Osteoblast (primary cell): ENCODE results near the gene NOS1AP. TPM values are rescaled to one million over a fixed set of nuclear protein-coding genes. Genes with fewer than 3 reads are reported as not detected.
"Not testable (repeated sequence)": the region's sequence is repeated elsewhere in the genome, so short reads cannot be mapped to it uniquely, and the experiment has no call there.

Experiments
- DNase-seq: peaks from one replicate; pipeline ENCODE4 v3.0.0; 2011; ENCODE audit warnings: low spot score, mixed read lengths; ENCODE audit not compliant: insufficient read length; ENCODE audit errors: missing footprints
- H2AFZ ChIP-seq: 2 replicates; pipeline ENCODE4 v1.6.0; 2011; ENCODE audit warnings: mild to moderate bottlenecking, low read length
- H3K27ac ChIP-seq: 2 replicates; pipeline ENCODE4 v1.5.1; 2011; ENCODE audit warnings: mild to moderate bottlenecking, low read depth, low read length, moderate library complexity
- H3K27me3 ChIP-seq: 2 replicates; pipeline ENCODE4 v1.6.0; 2012; ENCODE audit warnings: mild to moderate bottlenecking, control low read depth, inconsistent platforms, low read length, moderate library complexity; ENCODE audit not compliant: insufficient read depth
- H3K36me3 ChIP-seq: 2 replicates; pipeline ENCODE4 v1.5.1; 2011; ENCODE audit warnings: mild to moderate bottlenecking, low read length, control low read depth, moderate library complexity; ENCODE audit not compliant: insufficient read depth
- H3K4me1 ChIP-seq: 2 replicates; pipeline ENCODE4 v1.5.1; 2011; ENCODE audit warnings: mild to moderate bottlenecking, low read length, control low read depth, moderate library complexity; ENCODE audit not compliant: insufficient read depth
- H3K4me2 ChIP-seq: 2 replicates; pipeline ENCODE4 v1.6.0; 2011; ENCODE audit warnings: mild to moderate bottlenecking, low read length; ENCODE audit not compliant: insufficient read depth
- H3K4me3 ChIP-seq: fragments of 200-600 bp; sonication (generic); 3 replicates; pipeline ENCODE4 v1.5.1; 2012; ENCODE audit warnings: mild to moderate bottlenecking, low read length, inconsistent platforms; ENCODE audit not compliant: insufficient read depth
- H3K79me2 ChIP-seq: 2 replicates; pipeline ENCODE4 v1.6.0; 2012; ENCODE audit warnings: mild to moderate bottlenecking, low read length, control low read depth, inconsistent platforms; ENCODE audit not compliant: insufficient read depth
- H3K9me3 ChIP-seq: 2 replicates; pipeline ENCODE4 v1.5.1; 2011; ENCODE audit warnings: low read depth, low read length, control low read depth
- H4K20me1 ChIP-seq: 2 replicates; pipeline ENCODE4 v1.6.0; 2012; ENCODE audit warnings: mild to moderate bottlenecking, low read length, control low read depth; ENCODE audit not compliant: insufficient read depth
- CTCF ChIP-seq: IDR thresholded peaks from 2 replicates; pipeline ENCODE4 v1.5.1; 2011; ENCODE audit warnings: mild to moderate bottlenecking, low read depth, low read length, moderate library complexity; ENCODE audit errors: extremely low read depth
- total RNA-seq: library from RNA; depleted of rRNA; stranded (reverse); fragments of >200 nt; gene quantifications from 2 replicates; pipeline ENCODE4 v1.2.3, GENCODE V29; 2012

The NOS1AP gene
- total RNA-seq, 1 donor = not detected

GRCh38 chr1:162040657-162041056 lies 28.8 kb upstream of the NOS1AP start:
- Histone ChIP-seq H3K4me3 (no peak overlapping the region), H3K4me2 (no peak overlapping the region), H3K27ac (no peak overlapping the region), H2AFZ (no peak overlapping the region), H3K36me3 (no peaks in the 10 kb centered on the region), H4K20me1 (no peaks in the 10 kb centered on the region), H3K79me2 (no peaks in the 10 kb centered on the region), H3K9me3 (no peaks in the 10 kb centered on the region), H3K4me1 (no peaks in the 10 kb centered on the region), H3K27me3 (no peaks in the 10 kb centered on the region)
- DNase-seq = no peak
- peak; percentile 71 for TF ChIP-seq CTCF

GRCh38 chr1:162042361-162042760 lies 27.1 kb upstream of the NOS1AP start:
- Histone ChIP-seq H3K4me2 (no peak overlapping the region), H3K27ac (no peak overlapping the region), H3K79me2 (no peaks in the 10 kb centered on the region), H3K4me3 (no peak overlapping the region), H3K4me1 (no peaks in the 10 kb centered on the region), H2AFZ (no peak overlapping the region), H3K36me3 (no peaks in the 10 kb centered on the region), H3K9me3 (no peaks in the 10 kb centered on the region), H3K27me3 (no peaks in the 10 kb centered on the region), H4K20me1 (no peaks in the 10 kb centered on the region)
- no peak for TF ChIP-seq CTCF
- DNase-seq = no peak

- no peak for TF ChIP-seq CTCF
- Histone ChIP-seq H3K36me3 (no peaks in the 10 kb centered on the region), H3K4me1 (no peaks in the 10 kb centered on the region), H2AFZ (no peak overlapping the region), H3K27ac (no peak overlapping the region), H3K79me2 (no peaks in the 10 kb centered on the region), H3K27me3 (peaks cover 8% of the 10 kb centered on the region), H3K4me2 (no peak overlapping the region), H3K4me3 (no peak overlapping the region), H4K20me1 (no peaks in the 10 kb centered on the region), H3K9me3 (no peaks in the 10 kb centered on the region)
- DNase-seq = no peak
These were observed 22.6 kb upstream of the NOS1AP start for GRCh38 chr1:162046921-162047320.

GRCh38 chr1:162053949-162054348 lies 15.5 kb upstream of the NOS1AP start:
- not testable (repeated sequence) for H3K79me2 ChIP-seq, H3K27ac ChIP-seq, H3K4me1 ChIP-seq, H3K4me3 ChIP-seq, H4K20me1 ChIP-seq, H3K9me3 ChIP-seq, H2AFZ ChIP-seq, DNase-seq, H3K4me2 ChIP-seq, H3K36me3 ChIP-seq
- H3K27me3 ChIP-seq = peaks cover 14% of the 10 kb centered on the region
